Activated T-helper 9 cell treated with anti-CD3 and anti-CD28 coated beads, Interleukin-2, amount 50 U/mL, for 16 hours (primary cell): ENCODE measurements around the gene C1orf87.

Experiments used
- DNase-seq: peaks from one replicate; pipeline ENCODE4 v3.0.0-alpha.2; 2020; ENCODE audit warnings: low read depth

The C1orf87 gene

GRCh38 chr1:60063561-60063960 is 10.0 kb downstream of the C1orf87 start:
- no peak for DNase-seq

- DNase-seq, result no peak
Observed at GRCh38 chr1:60059468-60059867, 14.1 kb downstream of the C1orf87 start.

- DNase-seq, result no peak
Observed at GRCh38 chr1:60055336-60055735, 18.2 kb downstream of the C1orf87 start.

GRCh38 chr1:60054374-60054773 is 19.2 kb downstream of the C1orf87 start:
- no peak for DNase-seq

- no peak for DNase-seq
Observed at GRCh38 chr1:60052601-60053000, 21.0 kb downstream of the C1orf87 start.

GRCh38 chr1:60051191-60051590 is 22.4 kb downstream of the C1orf87 start:
- no peak for DNase-seq

GRCh38 chr1:60049188-60049587 is 24.4 kb downstream of the C1orf87 start:
- DNase-seq, result no peak

GRCh38 chr1:60044881-60045280 is 28.7 kb downstream of the C1orf87 start:
- DNase-seq, result no peak

- DNase-seq, result no peak
Observed at GRCh38 chr1:60041783-60042182, 31.8 kb downstream of the C1orf87 start.

GRCh38 chr1:60037669-60038068 is 35.9 kb downstream of the C1orf87 start:
- no peak for DNase-seq

GRCh38 chr1:60036856-60037460 is 36.6 kb downstream of the C1orf87 start:
- DNase-seq, result no peak

GRCh38 chr1:60035921-60036320 is 37.6 kb downstream of the C1orf87 start:
- DNase-seq, result no peak

GRCh38 chr1:60034999-60035398 is 38.6 kb downstream of the C1orf87 start:
- no peak for DNase-seq

GRCh38 chr1:60033066-60033465 is 40.5 kb downstream of the C1orf87 start:
- no peak for DNase-seq

- no peak for DNase-seq
Observed at GRCh38 chr1:60031146-60031545, 42.4 kb downstream of the C1orf87 start.

GRCh38 chr1:60025552-60025951 is 48.0 kb downstream of the C1orf87 start:
- no peak for DNase-seq

GRCh38 chr1:60017508-60018205 is 55.9 kb downstream of the C1orf87 start:
- DNase-seq, result no peak

- no peak for DNase-seq
Observed at GRCh38 chr1:60010690-60011089, 62.9 kb downstream of the C1orf87 start.

- DNase-seq, result no peak
Observed at GRCh38 chr1:60008500-60008899, 65.1 kb downstream of the C1orf87 start.

GRCh38 chr1:60000625-60001024 is 72.9 kb downstream of the C1orf87 start:
- DNase-seq, result no peak

GRCh38 chr1:59999746-60000145 is 73.8 kb downstream of the C1orf87 start:
- DNase-seq, result no peak

GRCh38 chr1:59999006-59999405 is 74.6 kb downstream of the C1orf87 start:
- DNase-seq, result no peak

- DNase-seq, result no peak
Observed at GRCh38 chr1:59997479-59998115, 76.0 kb downstream of the C1orf87 start.
